GM13976 (cell line): ENCODE measurements around the gene BPIFA2.

ENCODE experiments used
- DNase-seq: peaks from one replicate; pipeline ENCODE4 v3.0.0; 2012; ENCODE audit warnings: low spot score
- CTCF ChIP-seq: IDR thresholded peaks from 2 replicates; pipeline ENCODE4 v1.5.1; 2012; ENCODE audit warnings: borderline replicate concordance, mild to moderate bottlenecking; ENCODE audit not compliant: insufficient read depth; ENCODE audit errors: extremely low read depth, missing control alignments, control extremely low read depth
- in situ Hi-C: fragments of 300-500 bp; cut with MboI; formaldehyde crosslinking; loops from one replicate; pipeline ENCODE4 v1.12.0; 2022; ENCODE audit warnings: low sequenced_read_pairs, mixed read lengths, inconsistent platforms; ENCODE audit not compliant: unreplicated experiment

BPIFA2 gene

GRCh38 chr20:33165416-33166055, 2.4 kb upstream of the BPIFA2 start:
- in situ Hi-C loops, result no loop called here
- TF ChIP-seq CTCF, result no peak
- no peak for DNase-seq

GRCh38 chr20:33166533-33167113, 1.3 kb upstream of the BPIFA2 start:
- in situ Hi-C loops, result no loop called here
- no peak for TF ChIP-seq CTCF

GRCh38 chr20:33169176-33169794, 1.3 kb downstream of the BPIFA2 start:
- DNase-seq, result no peak
- in situ Hi-C loops, result no loop called here
- TF ChIP-seq CTCF, result no peak

More at GRCh38 chr20:33166533-33167113, 1.3 kb upstream of the BPIFA2 start:
- DNase-seq, result no peak

- no peak for TF ChIP-seq CTCF
- in situ Hi-C loops, result no loop called here
- DNase-seq, result no peak
These were observed 4.8 kb downstream of the BPIFA2 start for GRCh38 chr20:33172781-33173180.

GRCh38 chr20:33175123-33175522, 7.2 kb downstream of the BPIFA2 start:
- no peak for TF ChIP-seq CTCF

GRCh38 chr20:33176101-33176500, 8.1 kb downstream of the BPIFA2 start:
- DNase-seq, result no peak
- no peak for TF ChIP-seq CTCF
- in situ Hi-C loops, result no loop called here

More at GRCh38 chr20:33175123-33175522, 7.2 kb downstream of the BPIFA2 start:
- no peak for DNase-seq
- in situ Hi-C loops, result no loop called here
